ENCODE data around the gene RABGEF1.
"Not testable (repeated sequence)": the region's sequence is repeated elsewhere in the genome, so short reads cannot be mapped to it uniquely, and the experiment has no call there.

RABGEF1 gene

DNA sequence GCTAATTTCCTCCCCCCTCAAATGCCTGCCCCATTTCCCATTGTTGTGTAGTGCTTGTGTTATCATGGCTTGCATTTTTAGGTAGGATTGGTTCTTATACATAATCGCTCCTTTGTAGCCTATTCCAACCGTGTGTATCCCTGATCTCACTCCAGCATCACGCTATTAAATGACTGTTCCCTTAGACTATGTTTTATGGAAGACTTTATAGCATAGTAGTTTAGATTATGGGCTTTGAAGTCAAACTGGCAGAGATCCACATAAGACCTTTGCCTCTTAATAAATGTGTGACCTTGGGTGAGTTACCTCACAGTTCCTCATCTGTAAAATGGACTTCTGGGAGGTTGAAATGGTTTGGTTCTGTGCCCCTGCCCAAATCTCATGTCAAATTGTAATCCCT lies 5.4 kb upstream of the RABGEF1 start:
- in situ Hi-C loops (cut with HindIII; ENCODE audit: low sequenced_read_pairs): no loop called here

DNA sequence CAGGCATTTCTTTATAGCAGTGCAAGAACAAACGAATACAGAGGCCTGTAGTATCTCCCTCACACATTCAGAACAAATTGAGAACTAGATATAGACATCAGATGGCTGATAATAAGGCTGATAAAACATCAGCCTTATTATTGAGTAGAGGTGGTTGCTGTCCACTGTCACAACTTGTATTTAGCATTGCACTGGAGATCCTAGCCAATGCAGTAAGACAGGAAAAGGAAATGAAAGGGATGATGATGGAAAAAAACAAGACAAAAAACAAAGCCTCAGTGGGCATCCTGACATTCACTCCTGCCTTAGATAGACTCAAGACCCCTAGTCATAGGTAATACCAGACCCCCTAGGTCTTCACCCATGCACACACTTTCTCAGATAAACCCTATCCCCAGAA lies 4.7 kb upstream of the RABGEF1 start:
- in situ Hi-C loops (cut with HindIII; ENCODE audit: low sequenced_read_pairs): no loop called here

DNA sequence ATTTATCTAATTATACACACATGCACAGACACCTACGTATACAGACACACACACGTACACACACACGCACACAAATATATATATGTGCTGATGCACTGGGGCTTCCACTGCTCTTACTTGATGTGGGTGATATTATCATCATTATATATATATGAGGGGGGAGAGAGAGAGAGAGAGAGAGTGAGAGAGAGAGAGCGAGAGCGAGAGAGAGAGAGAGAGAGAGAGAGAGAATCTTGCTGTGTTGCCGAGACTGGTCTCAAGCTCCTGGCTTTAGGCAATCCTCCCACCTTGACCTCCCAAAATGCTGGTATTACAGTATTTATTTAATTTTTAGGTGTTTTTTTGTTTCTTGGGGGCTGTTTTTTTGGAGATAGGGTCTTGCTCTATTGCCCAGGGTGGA lies 3.6 kb upstream of the RABGEF1 start:
- in situ Hi-C loops (cut with HindIII; ENCODE audit: low sequenced_read_pairs): no loop called here

DNA sequence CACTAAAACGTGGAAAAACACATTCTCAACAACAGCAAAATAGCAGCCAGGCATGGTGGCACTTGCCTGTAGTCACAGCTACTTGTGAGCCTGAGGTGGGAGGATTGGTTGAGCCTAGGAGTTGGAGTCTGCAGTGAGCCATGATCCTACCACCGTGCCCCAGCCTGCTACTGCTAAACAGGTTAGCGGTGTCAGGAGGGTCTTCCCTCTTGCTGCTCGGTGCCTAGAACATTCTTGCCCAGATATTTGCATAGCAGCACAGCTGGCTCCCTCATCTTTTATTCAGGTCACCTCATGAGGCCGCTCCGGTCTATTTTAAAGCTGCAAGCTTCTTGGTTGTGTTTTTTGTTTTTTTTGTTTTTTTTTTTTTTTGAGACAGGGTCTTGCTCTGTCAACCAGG lies 2.9 kb upstream of the RABGEF1 start:
- in situ Hi-C loops (cut with HindIII; ENCODE audit: low sequenced_read_pairs): no loop called here

DNA sequence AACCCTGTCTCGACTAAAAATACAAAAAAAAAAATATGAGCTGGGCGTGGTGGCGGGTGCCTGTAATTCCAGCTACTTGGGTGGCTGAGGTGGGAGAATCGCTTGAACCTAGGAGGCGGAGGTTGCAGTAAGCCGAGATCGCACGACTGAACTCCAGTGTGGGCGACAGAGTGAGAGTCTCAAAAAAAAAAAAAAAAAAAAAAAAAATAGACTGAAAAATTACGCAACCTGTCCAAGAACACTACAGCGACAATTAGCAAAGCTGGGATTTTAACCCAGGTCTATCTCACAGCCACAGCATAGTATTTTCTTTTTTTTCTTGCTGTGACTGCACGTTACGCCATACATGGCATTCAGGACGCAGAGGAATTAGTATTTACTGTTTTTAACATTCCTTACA lies 1.1 kb upstream of the RABGEF1 start:
- in situ Hi-C loops (cut with HindIII; ENCODE audit: low sequenced_read_pairs): no loop called here

DNA sequence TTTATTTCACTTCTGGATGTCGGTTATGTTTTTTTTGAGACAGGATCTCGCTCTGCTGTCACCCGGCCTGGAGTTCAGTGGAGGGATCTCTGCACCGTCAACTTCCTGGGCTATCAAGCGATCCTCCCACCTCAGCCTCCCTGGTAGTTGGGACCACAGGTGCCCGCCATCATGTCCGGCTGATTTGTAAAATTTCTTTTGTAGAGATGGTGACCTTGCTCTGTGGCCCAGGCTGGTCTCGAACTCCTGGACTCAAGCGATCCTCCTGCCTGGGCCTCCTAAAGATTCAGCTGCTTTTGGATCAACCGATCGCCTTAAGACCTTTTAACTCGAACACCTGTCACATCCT lies 606 bp upstream of the RABGEF1 start:
- in situ Hi-C loops (cut with HindIII; ENCODE audit: low sequenced_read_pairs): no loop called here

DNA sequence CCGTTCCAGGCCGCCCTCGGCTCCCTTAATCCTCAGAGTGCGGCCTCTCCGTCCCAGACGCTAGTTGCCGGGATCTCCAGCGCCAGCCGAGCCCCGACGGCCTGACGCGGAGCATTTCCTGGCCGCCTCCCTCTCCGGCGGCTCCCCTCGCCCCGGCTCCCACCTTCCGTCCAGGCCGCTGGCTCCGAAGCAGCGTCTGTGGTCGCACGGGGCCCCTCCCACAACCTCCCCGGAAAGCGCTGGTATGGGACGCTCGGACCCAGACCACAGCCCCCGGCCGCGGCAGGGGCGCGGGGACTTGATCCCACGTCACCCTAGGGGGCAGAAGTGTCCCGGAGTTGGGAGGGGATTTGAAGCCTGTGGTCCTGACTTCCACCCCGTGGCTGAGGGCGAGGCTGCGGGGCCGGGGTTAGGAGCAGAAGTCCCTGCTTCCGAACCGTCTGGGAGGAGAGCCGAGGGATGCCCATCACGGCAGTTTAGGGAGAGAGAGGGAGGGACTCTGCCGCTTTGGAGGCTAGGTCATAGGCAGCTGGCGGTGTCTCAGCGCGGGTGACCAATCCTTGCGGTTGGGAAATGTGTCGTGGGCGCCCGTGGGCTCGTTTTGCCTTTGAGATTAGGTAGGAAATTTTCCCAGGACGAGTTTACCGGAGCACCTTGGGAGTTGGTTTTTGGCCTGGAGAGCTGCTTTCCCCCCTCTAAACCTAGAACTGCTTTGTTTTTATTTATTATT lies 612 bp downstream of the RABGEF1 start:
- in situ Hi-C loops (cut with HindIII; ENCODE audit: low sequenced_read_pairs): not testable (repeated sequence)

DNA sequence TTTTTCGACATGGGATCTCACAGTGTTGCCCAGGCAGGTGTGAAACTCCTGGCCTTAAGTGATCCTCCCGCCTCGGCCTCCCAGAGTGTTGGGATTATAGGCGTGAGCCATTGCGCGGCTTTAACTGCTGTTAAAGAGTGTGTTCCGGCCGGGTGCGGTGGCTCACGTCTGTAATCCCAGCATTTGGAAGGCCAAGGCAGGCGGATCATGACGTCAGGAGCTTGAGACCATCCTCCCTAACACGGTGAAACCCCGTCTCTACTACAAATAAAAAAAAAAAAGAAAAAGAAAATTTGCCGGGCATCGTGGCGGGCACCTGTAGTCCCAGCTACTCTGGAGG lies 1.1 kb downstream of the RABGEF1 start:
- in situ Hi-C loops (cut with HindIII; ENCODE audit: low sequenced_read_pairs): no loop called here

DNA sequence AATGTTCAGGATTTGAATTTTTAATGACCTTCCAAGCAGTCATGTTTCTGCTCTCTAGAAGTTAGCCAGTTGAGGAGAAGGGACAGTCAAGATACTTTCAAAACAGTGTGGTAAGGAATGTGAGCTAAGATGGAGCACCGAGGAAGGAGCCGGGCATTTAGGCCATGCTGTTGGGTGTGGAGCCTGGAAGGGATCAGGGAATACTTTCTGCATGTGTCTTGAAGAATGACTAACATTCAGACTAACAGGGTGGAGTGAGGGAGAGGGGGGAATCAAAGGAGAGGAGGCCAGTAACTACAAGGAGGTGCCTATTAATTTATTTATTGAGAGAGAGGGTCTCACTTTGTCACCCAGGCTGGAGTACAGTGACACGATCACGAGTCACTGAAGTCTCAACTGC lies 1.8 kb downstream of the RABGEF1 start:
- in situ Hi-C loops (cut with HindIII; ENCODE audit: low sequenced_read_pairs): not testable (repeated sequence)

DNA sequence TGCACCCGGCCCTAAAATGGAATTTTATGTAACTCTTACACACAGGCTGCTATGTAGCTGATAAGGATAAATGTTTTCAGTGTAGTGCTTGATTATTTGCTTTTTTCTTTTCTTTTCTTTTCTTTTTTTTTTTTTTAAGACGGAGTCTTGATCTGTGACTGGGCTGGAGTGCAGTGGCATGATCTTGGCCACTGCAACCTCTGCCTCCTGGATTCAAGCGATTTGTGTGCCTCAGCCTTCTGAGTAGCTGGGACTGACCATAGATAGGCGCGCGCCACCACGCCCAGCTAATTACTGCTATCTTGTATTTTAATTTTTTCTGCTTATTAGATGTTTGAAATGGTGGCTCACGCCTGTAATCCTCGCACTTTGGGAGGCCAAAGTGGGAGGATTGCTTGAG lies 3.4 kb downstream of the RABGEF1 start:
- in situ Hi-C loops (cut with HindIII; ENCODE audit: low sequenced_read_pairs): no loop called here

DNA sequence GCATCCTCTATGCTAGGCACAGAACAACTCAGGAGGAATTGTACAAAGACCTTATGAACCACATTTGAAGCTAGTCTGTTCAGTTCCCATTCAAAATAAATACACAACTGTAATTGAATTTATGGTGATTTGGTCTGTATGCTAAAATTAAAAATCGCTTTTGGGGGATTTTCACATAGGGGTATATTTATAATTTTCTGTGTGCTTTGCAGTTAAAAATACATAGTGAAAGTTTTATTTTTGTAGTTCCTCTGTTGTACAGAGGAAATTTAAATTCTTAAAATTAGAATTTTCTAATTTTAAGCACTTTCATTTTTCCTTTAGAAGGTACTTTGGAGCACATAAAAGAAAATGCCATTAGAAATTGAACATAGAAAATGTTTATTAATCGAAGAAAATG lies 6.9 kb downstream of the RABGEF1 start:
- in situ Hi-C loops (cut with HindIII; ENCODE audit: low sequenced_read_pairs): no loop called here

DNA sequence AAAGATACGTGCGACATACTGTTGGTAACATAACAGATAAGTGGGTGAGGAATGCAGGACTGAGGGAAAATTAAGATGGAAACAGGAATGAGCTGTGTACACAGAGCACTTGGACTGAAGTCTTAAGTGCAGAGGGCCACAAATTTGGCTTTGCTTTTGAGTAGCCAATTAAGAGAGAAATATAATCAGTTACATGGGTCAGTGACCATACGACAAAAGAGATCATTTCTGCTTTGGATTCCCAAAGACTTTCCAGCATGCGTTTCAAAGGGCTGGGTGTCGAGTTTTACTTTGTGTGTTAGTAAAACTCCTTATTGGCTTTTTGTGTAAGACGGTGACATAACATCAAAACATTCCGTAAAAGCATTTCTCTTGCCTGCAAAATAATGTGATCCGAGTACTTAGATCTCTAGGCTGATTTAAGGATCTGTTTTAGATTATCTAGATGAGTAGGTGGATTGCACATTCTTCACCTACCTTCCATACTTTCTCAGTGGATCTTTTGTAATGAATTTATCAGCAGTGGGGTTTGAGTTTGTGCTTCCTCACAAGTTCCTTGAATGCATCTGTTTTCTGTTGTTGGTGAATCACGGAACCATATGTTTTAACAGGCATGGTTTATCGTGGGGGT lies 7.5 kb downstream of the RABGEF1 start:
- in situ Hi-C loops (cut with HindIII; ENCODE audit: low sequenced_read_pairs): no loop called here

DNA sequence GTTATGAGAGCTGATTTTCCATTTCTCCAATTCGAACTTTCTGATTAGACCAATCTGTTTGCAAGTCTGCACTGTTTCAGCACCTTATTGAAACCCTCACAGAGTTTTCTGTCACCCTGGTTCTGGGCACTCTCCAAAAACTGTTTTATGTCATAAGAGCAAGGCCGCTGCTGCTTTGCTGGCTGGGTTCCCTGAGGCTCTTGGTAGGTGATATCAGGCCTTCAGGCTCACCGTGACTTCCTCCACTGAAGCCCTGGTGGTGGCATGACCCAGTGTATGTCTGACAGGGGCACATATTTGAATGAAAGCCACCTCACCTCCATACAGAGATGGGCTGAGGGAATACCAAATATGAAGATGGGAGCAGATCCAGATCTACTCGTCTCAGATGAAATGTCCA lies 8.3 kb downstream of the RABGEF1 start:
- in situ Hi-C loops (cut with HindIII; ENCODE audit: low sequenced_read_pairs): no loop called here

DNA sequence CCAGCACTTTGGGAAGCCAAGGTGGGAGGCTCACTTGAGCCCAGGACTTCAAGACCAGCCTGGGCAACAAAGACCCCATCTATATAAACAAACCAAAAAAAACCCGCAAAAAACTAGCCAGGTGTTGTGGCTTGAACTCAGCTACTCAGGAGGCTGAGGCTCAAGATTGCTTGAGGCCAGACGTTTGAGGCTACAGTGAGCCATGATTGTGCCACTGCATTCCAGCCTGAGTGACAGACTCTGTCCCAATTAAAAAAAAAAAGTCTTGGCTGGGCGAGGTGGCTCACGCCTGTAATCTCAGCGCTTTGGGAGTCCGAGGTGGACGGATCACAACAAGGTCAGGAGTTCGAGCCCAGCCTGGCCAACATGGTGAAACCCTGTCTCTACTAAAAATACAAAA lies 11.4 kb downstream of the RABGEF1 start:
- in situ Hi-C loops (cut with HindIII; ENCODE audit: low sequenced_read_pairs): no loop called here

DNA sequence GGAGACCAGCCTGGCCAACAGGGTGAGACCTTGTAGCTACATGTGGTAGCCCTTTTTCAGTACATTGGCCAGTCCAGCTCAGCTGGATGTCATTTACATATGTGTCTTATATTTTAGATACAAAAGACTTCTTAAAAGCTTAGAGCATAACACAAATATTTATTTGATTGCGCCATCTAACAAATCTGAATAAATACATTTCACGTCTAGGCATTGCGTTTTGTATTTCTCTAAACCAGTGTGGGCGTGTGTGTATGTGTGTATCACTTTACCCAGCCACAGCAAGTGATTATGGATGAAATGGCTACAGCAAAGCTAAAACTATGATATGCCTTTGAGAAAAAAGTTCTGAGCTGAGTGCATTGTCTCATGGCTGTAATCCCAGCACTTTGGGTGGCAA lies 14.0 kb downstream of the RABGEF1 start:
- in situ Hi-C loops (cut with HindIII; ENCODE audit: low sequenced_read_pairs): no loop called here

DNA sequence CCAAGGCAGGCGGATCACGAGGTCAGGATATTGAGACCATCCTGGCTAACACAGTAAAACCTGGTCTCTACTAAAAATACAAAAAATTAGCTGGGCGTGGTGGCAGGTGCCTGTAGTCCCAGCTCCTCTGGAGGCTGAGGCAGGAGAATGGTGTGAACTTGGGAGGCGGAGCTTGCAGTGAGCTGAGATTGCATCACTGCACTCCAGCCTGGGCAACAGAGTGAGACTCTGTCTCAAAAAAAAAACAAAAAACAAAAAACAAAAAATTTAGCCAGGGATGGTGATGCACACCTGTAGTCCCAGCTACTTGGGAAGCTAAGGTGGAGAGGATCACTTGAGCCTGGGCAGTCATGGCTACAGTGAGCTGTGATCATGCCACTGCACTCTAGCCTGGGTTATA lies 14.5 kb downstream of the RABGEF1 start:
- in situ Hi-C loops (cut with HindIII; ENCODE audit: low sequenced_read_pairs): not testable (repeated sequence)

DNA sequence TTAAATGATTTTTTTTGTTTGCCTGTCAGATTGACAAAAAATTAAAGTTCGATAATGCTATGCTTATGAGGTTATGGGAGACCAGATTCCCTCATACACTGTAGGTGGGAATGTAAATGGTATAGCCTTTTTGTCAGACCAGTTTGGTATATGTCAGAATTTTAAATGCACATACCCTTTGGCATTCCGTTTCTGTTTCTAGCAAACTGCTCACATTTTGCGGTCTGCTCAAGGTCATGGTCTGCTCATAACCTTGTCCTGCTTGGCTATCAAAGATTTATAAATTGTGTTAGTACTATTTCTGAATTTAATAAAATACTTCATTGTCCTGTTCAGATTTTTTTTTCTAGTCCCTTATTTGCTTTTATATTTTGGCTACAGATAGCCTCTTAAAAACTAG lies 15.7 kb downstream of the RABGEF1 start:
- in situ Hi-C loops (cut with HindIII; ENCODE audit: low sequenced_read_pairs): not testable (repeated sequence)

DNA sequence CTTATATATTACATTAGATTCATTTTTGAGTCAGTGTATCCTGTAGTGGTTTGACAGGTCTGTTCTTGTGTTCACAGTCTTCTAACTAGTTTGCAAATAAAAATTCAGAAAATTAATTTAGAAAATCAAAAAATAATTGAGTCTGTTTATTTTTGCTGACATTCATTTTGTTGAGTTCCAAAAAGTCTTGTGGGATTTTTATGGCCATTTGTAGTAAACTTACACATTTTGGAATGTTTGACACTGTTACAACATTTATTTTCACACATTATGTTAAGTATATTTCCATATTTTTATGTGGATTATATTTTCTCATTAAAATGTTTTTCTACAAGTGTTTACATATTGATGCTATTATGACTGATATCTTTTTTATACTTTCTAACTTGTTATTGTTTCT lies 16.4 kb downstream of the RABGEF1 start:
- in situ Hi-C loops (cut with HindIII; ENCODE audit: low sequenced_read_pairs): no loop called here

DNA sequence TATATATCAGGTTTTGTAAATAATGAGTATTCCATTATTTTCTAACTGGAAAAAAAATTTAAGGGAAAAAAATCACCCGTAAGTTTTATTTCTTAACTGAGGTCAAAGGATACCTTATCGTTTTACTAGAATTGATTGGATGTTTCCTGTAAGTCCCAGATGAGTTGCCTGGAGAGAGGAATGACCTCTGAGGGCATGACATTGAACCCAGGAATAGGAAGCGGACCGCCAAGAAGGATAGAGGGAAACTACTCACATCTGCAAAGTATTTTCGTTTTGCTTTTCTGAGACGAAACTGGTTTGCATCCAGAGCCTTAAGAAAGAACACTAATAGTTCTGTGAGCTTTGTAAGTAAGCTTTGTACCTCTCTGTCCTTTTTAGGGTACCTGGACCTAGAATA lies 17.4 kb downstream of the RABGEF1 start:
- in situ Hi-C loops (cut with HindIII; ENCODE audit: low sequenced_read_pairs): no loop called here

DNA sequence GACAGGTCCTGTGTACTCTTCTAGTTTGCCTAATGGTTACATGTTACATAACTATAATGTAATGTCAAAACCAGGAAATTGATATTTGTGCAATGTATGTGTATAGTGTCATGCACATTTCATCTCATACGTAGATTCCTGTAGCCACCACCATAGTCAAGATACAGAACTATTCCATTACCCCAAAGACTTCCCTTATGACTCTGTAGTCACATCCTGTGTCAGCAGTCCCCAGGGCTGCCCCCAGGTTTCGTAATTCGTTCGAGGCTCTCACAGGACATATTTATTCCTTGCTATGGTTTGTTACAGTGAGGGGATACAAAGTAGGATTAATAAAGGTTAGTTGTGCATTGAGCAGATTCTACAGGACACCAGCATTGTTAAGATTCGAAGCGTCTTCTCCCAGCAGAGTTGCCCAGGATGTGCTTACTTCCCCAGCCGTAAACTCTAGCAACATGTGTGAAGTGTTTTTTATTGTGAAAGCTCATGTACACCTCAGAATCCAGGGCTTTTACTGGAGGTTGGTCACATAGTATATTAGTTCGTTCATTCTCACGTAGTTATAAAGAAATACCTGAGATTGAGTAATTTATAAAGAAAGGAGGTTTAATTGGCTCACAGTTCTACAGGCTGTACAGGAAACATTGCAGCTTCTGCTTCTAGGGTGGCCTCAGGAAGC lies 18.6 kb downstream of the RABGEF1 start:
- in situ Hi-C loops (cut with HindIII; ENCODE audit: low sequenced_read_pairs): no loop called here

DNA sequence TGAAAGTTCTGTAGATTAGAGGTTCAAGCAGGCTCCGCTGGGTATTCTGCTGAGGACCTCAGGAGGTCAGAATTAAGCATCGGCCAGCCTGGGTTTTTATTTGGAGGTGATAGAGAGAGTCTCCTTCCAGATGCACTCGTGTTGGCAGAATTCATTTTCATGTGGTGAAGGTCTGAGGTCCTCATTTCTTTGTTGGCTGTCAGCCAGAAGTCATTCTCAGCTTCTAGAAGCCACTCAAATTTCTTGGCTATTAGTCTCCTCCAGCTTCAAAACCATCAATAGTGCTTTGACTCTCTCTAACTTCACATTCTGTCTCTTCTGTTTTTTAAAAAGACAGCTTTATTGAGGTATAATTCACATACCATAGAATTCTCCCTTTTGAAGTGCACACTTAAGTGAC lies 22.6 kb downstream of the RABGEF1 start:
- in situ Hi-C loops (cut with HindIII; ENCODE audit: low sequenced_read_pairs): not testable (repeated sequence)

DNA sequence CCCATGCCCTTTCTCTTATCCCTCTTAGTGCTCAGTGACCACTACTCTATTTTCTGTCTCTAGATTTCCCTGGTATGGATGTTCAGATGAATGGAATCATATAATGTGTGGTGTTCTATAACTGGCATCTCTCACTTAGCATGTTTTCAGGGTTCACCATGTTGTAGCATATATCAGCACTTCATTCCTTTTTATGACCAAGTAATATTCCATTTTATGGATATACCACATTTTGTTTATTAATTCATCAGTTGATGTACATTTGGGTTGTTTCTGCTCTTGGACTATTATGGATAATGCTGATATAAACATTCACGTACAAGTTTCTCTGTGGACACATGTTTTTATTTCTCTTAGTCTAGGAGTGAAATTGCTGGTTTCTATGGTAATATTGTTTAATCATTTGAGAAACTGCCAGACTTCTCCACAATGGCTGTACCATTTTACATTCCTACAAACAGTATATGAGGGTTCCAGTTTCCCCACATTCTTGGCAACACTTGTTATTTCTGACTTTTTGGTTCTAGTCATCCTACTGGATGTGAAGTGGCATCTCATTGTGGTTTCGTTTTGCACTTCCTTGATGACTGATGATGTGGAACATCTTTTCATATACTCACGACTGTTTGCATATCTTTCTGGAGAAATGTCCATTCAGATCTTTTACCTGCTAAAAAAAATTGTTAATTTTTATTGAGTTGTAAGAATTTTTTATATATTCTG lies 23.3 kb downstream of the RABGEF1 start:
- in situ Hi-C loops (cut with HindIII; ENCODE audit: low sequenced_read_pairs): not testable (repeated sequence)

Measured in DLD1 (cell line).